ENCODE measurements around the gene FBXO5. TPM values are rescaled to one million over a fixed set of nuclear protein-coding genes. Genes with fewer than 3 reads are reported as not detected.

FBXO5 gene
- total and polyA plus RNA-seq, 2 experiments from 2014 or later: 49.6 to 51.2 TPM

- no peaks in the 10 kb centered on the region for H3K9me3 Mint-ChIP-seq
- Histone ChIP-seq H3K27ac (ENCODE audit: low read depth) (no peak overlapping the region), H3K36me3 (ENCODE audit: insufficient read depth) (peaks cover 55% of the 10 kb centered on the region), H2AFZ (no peak overlapping the region), H3K79me2 (replicated peaks; ENCODE audit: insufficient read depth) (peaks cover 97% of the 10 kb centered on the region), H3K9me2 (ENCODE audit: insufficient read depth) (no peaks in the 10 kb centered on the region), H3K4me2 (peak overlapping the region; percentile 45; the same call in 1 of the 2 replicates), H3K4me1 (ENCODE audit: insufficient read depth) (peaks cover 38% of the 10 kb centered on the region), H3F3A (replicated peaks; ENCODE audit: low read depth) (no peaks in the 10 kb centered on the region), H3K4me3 (no peak overlapping the region), H4K20me1 (replicated peaks; ENCODE audit: insufficient read depth) (peaks cover 89% of the 10 kb centered on the region), H3K27me3 (ENCODE audit: insufficient read depth) (no peaks in the 10 kb centered on the region)
- peaks cover 72% of the 10 kb centered on the region for H3K36me3 Mint-ChIP-seq (ENCODE audit: low read depth)
- H3K4me1 Mint-ChIP-seq: peaks cover 46% of the 10 kb centered on the region
- peaks cover 2% of the 10 kb centered on the region for H3K27me3 Mint-ChIP-seq (ENCODE audit: insufficient read depth, low read depth, poor library complexity)
- TF ChIP-seq ZNF331 (CRISPR knock-in tag; IDR thresholded peaks at IDR 0.05; ENCODE audit: low read depth): no peak
- TF ChIP-seq REST (IDR thresholded peaks at IDR 0.05; ENCODE audit: unreplicated experiment): no peak
- no peak for TF ChIP-seq JUNB (IDR thresholded peaks at IDR 0.05; ENCODE audit: unreplicated experiment)
- no peak for TF ChIP-seq CTCF (conservative IDR thresholded peaks at IDR 0.05; ENCODE audit: low read depth in 2 of 2)
- no peak for TF ChIP-seq STAT1 (IDR thresholded peaks at IDR 0.05; ENCODE audit: unreplicated experiment)
- TF ChIP-seq, protein P1, sequence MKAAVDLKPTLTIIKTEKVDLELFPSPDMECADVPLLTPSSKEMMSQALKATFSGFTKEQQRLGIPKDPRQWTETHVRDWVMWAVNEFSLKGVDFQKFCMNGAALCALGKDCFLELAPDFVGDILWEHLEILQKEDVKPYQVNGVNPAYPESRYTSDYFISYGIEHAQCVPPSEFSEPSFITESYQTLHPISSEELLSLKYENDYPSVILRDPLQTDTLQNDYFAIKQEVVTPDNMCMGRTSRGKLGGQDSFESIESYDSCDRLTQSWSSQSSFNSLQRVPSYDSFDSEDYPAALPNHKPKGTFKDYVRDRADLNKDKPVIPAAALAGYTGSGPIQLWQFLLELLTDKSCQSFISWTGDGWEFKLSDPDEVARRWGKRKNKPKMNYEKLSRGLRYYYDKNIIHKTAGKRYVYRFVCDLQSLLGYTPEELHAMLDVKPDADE (IDR thresholded peaks at IDR 0.05): no peak
- TF ChIP-seq NANOG (IDR thresholded peaks at IDR 0.05; ENCODE audit: borderline replicate concordance): no peak
- no peak for TF ChIP-seq POLR2AphosphoS5 (IDR thresholded peaks at IDR 0.05; ENCODE audit: low read depth)
- TF ChIP-seq EZH2 (IDR thresholded peaks at IDR 0.05; ENCODE audit: low read depth, unreplicated experiment): no peak
- no peak for TF ChIP-seq ZNF114 (CRISPR knock-in tag; IDR thresholded peaks at IDR 0.05)
- H3K4me3 Mint-ChIP-seq: 0 out of 3 replicates have a peak overlapping the region, but pooled peaks have one; percentile 32
- 0 out of 2 replicates have a peak overlapping the region, but pooled peaks have one; percentile 17 for H3K27ac Mint-ChIP-seq
- ATAC-seq: no peak
- no peak for DNase-seq (ENCODE audit: low spot score)
These were observed 6.1 kb downstream of the FBXO5 start for GRCh38 chr6:152976749-152977148.
